Right lobe of liver (tissue), 4 donors: ENCODE data around the gene LGI1.

Source experiments
- CTCF ChIP-seq, 4 donors: fragments of 200-600 bp in 3 of 4; fragments of 450-650 bp in 1 of 4; IDR thresholded peaks; one replicate each; pipeline versions ENCODE4 v1.5.1 to v1.8.0; 2016 to 2022; ENCODE audit warnings: antibody characterized with exemption in 4 of 4, mild to moderate bottlenecking in 2 of 4
- POLR2A ChIP-seq: fragments of 450-650 bp; IDR thresholded peaks from one replicate; pipeline ENCODE4 v1.6.1; 2017; ENCODE audit warnings: antibody characterized with exemption, mild to moderate bottlenecking
- donor health status: DM: no; HTN: no; CAD: no.
- donor health status: DM: no; HTN: no; CAD: no.
- donor health status: DM: no; HTN: yes; CAD: no.

GRCh38 chr10:93820434-93820833 lies 62.7 kb downstream of the LGI1 start:
- TF ChIP-seq POLR2A (no peak), CTCF (IDR thresholded peaks at IDR 0.05) (no peak)
